ENCODE data around the gene ADCY1.

ADCY1 gene

GRCh38 chr7:45578022-45578421, 3.9 kb downstream of the ADCY1 start:
- no peak for DNase-seq

- no peak for DNase-seq
Observed at GRCh38 chr7:45578467-45578866, 4.3 kb downstream of the ADCY1 start.

- peak; percentile 38 for DNase-seq
Observed at GRCh38 chr7:45579391-45579801, 5.2 kb downstream of the ADCY1 start.

GRCh38 chr7:45580053-45580872, 6.1 kb downstream of the ADCY1 start:
- DNase-seq: peak; percentile 92

GRCh38 chr7:45581271-45581780, 7.2 kb downstream of the ADCY1 start:
- DNase-seq: no peak

- no peak for DNase-seq
Observed at GRCh38 chr7:45582136-45582749, 8.1 kb downstream of the ADCY1 start.

- no peak for DNase-seq
Observed at GRCh38 chr7:45582868-45583277, 8.7 kb downstream of the ADCY1 start.

- DNase-seq: no peak
Observed at GRCh38 chr7:45583296-45583695, 9.1 kb downstream of the ADCY1 start.

- DNase-seq: no peak
Observed at GRCh38 chr7:45584261-45585210, 10.4 kb downstream of the ADCY1 start.

- DNase-seq: no peak
Observed at GRCh38 chr7:45585628-45586027, 11.5 kb downstream of the ADCY1 start.

GRCh38 chr7:45586542-45587520, 12.7 kb downstream of the ADCY1 start:
- no peak for DNase-seq

- no peak for DNase-seq
Observed at GRCh38 chr7:45588466-45588865, 14.3 kb downstream of the ADCY1 start.

GRCh38 chr7:45589061-45589460, 14.9 kb downstream of the ADCY1 start:
- DNase-seq: no peak

GRCh38 chr7:45589915-45590678, 15.9 kb downstream of the ADCY1 start:
- no peak for DNase-seq

- DNase-seq: no peak
Observed at GRCh38 chr7:45590679-45591057, 16.5 kb downstream of the ADCY1 start.

GRCh38 chr7:45591101-45591906, 17.1 kb downstream of the ADCY1 start:
- DNase-seq: no peak

- no peak for DNase-seq
Observed at GRCh38 chr7:45592230-45592991, 18.2 kb downstream of the ADCY1 start.

- no peak for DNase-seq
Observed at GRCh38 chr7:45593121-45593541, 19.0 kb downstream of the ADCY1 start.

GRCh38 chr7:45593877-45594276, 19.7 kb downstream of the ADCY1 start:
- no peak for DNase-seq
